ENCODE measurements around the gene TBC1D12. TPM values are rescaled to one million over a fixed set of nuclear protein-coding genes. Genes with fewer than 3 reads are reported as not detected.
"Not testable (repeated sequence)": the region's sequence is repeated elsewhere in the genome, so short reads cannot be mapped to it uniquely, and the experiment has no call there.

TBC1D12 gene
- total RNA-seq, 1 donor from 2014 or later = 1.4 TPM

DNA sequence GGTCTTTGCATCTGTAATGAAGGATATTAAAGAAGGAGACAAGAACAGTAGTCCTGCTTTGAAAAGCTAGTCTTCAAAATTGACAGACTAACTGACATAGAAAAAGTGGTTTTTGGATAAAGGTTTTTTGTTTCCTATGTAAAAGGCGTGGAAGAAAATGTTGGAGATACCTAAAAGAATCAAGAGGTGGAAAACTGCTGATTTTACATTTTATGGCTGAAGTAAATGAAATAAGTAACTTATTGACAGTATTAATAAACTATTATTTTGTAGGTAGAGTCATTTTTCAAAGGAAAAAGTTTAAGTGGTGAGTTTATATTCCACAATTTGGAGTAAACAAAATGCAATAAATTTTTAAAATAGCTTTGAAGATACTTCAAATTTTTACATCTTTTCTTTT is 130.7 kb downstream of the TBC1D12 start:
- H3K4me3 Mint-ChIP-seq (ENCODE audit: low read depth) = no peak overlapping the region
- H3K9me3 Mint-ChIP-seq = no peaks in the 10 kb centered on the region
- DNase-seq (ENCODE audit: low spot score) = no peak
- no peak overlapping the region for H3K27ac Mint-ChIP-seq
- peaks cover 22% of the 10 kb centered on the region for H3K27me3 Mint-ChIP-seq (ENCODE audit: low read depth)
- no peaks in the 10 kb centered on the region for H3K36me3 Mint-ChIP-seq (ENCODE audit: low read depth)
- H3K4me1 Mint-ChIP-seq (ENCODE audit: low read depth) = no peaks in the 10 kb centered on the region
- intact Hi-C loops (cut with micrococcal nuclease) = no loop called here

DNA sequence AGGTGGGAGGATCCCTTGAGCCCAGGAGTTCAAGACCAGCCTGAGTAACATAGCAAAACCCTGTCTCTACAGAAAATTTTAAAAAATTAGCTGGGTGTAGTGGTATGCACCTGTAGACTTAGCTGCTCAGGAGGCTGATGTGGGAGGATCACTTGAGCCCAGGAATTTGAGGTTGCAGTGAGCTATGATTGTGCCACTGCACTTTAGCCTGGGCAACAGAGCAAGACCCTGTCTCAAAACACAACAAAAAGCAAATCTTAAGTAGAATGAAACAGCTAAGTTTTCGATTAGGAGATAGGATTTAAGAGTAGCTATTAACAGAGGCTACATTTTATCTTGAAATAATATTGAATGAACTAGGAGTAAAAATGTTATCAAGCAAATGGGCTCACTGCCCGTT is 139.9 kb downstream of the TBC1D12 start:
- H3K27ac Mint-ChIP-seq; H3K9me3 Mint-ChIP-seq; DNase-seq (ENCODE audit: low spot score); H3K4me3 Mint-ChIP-seq (ENCODE audit: low read depth): not testable (repeated sequence)
- intact Hi-C loops (cut with micrococcal nuclease) = loop anchor here (10.0 kb wide), 1 partner anchor 837 kb away; the partner anchor contains the start of gene FRA10AC1
- Mint-ChIP-seq H3K36me3 (ENCODE audit: low read depth) (peaks cover 15% of the 10 kb centered on the region), H3K4me1 (ENCODE audit: low read depth) (peaks cover 22% of the 10 kb centered on the region), H3K27me3 (ENCODE audit: low read depth) (peaks cover 18% of the 10 kb centered on the region)

DNA sequence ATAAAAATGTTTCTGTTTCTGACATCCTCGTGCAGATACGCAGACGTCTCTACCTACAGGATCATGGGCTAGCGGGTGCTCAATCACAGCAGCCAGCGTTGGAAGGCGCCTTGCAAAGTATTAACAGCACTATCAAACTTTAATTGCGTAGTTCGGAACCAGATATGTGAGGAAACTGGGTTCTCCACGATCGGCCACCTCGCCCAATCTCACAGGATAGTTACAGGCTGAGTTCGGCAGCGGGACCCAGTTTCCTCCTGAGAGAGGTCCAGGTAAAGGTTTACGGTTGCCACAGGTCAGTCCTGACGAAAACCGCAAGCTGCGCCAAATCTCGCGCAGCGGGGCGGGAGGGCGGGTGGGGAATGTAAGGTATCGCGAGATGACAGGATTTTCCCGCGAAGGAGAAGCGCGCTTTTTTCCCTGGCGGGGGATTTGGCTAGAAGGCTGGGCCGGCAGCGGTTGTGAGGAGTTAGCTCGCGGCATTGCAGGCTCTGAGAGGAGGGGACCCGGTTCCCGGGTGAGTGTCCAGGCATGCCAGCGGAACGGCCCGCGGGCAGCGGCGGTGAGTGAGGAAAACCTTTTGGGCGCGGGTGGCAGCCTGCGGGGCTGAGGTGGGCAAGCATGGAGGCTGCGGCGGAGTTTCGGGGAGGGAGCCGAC is 143.2 kb downstream of the TBC1D12 start, which contains the start of gene HELLS:
TSS of gene HELLS (plus strand) at position 398 of the 658 bp plus-strand sequence. CDS start at position 532, 134 bp downstream.
- intact Hi-C loops (cut with micrococcal nuclease) = loop anchor here (2.0 to 10.0 kb wide), 6 partner anchors 45 to 841 kb away; partner anchors contain the start of genes FRA10AC1, NOC3L and TBC1D12
- Mint-ChIP-seq H3K27me3 (ENCODE audit: low read depth) (peaks cover 5% of the 10 kb centered on the region), H3K36me3 (ENCODE audit: low read depth) (peaks cover 30% of the 10 kb centered on the region), H3K4me3 (ENCODE audit: low read depth) (peak within 1 kb of the TSS; percentile 99), H3K4me1 (ENCODE audit: low read depth) (peaks cover 35% of the 10 kb centered on the region), H3K9me3 (no peaks in the 10 kb centered on the region), H3K27ac (peak within 1 kb of the TSS; percentile 98)
- peak; percentile 76 for DNase-seq (ENCODE audit: low spot score)

DNA sequence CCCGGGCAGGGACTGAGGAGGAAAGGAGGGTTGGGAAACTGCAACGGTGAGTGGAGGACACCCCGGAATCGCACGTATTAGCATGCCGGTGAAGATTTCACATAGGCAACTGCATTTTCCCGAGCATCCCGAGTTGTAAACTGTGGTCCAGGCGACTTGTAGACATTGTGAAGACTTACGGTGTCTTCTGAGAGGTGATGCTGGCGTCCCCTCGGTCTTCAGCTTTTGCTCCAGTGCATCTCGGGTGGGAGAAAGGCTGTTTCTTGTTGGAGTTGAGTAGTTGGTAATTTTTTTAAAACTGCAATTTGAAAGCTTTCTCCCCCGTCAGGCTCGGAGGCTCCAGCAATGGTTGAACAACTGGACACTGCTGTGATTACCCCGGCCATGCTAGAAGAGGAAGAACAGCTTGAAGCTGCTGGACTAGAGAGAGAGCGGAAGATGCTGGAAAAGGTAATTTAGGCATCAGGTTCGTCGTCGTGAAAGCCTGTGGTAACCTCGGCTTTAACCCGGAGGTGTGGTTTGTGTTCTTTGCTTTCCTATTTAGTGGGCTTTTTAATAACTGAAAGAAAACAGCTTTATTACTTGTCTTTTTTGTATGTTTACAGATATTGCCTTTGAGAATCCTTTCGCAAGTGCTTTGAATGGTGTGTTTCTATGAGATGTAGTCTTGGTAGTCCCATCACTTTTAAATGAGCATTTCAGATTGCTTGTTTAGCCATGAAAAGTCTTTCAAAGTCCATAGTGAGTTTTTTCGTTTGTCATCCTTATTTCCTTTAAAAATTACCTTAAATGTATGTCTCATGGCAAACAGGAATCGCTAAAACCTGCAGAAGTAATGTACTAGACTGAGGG is 143.9 kb downstream of the TBC1D12 start:
- intact Hi-C loops (cut with micrococcal nuclease) = loop anchor here (2.0 to 10.0 kb wide), 5 partner anchors 45 to 841 kb away; partner anchors contain the start of genes FRA10AC1, NOC3L and TBC1D12
- H3K4me1 Mint-ChIP-seq (ENCODE audit: low read depth) = peaks cover 37% of the 10 kb centered on the region
- DNase-seq (ENCODE audit: low spot score) = no peak
- H3K36me3 Mint-ChIP-seq (ENCODE audit: low read depth) = peaks cover 35% of the 10 kb centered on the region
- peak overlapping the region; percentile 98 for H3K27ac Mint-ChIP-seq
- H3K9me3 Mint-ChIP-seq = no peaks in the 10 kb centered on the region
- H3K27me3 Mint-ChIP-seq (ENCODE audit: low read depth) = peaks cover 4% of the 10 kb centered on the region
- peak overlapping the region; percentile 99 for H3K4me3 Mint-ChIP-seq (ENCODE audit: low read depth)

DNA sequence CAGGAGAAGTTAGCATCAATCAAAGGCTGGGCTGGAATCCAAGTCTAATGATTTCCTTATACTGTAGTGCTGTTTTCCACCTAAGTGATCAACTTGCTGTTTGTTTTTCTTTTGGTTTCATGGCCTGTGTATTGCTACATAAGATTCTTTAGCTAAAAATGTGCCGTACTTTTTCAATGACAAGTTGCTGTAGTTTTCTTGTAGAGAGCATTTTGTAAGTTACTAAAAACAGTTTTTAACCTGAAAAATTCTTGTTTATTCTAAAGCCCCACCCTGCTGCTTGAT is 144.5 kb downstream of the TBC1D12 start:
- DNase-seq (ENCODE audit: low spot score) = no peak
- Mint-ChIP-seq H3K36me3 (ENCODE audit: low read depth) (peaks cover 36% of the 10 kb centered on the region), H3K4me3 (ENCODE audit: low read depth) (peak overlapping the region; percentile 99), H3K27me3 (ENCODE audit: low read depth) (no peaks in the 10 kb centered on the region), H3K27ac (peak overlapping the region; percentile 98), H3K9me3 (no peaks in the 10 kb centered on the region), H3K4me1 (ENCODE audit: low read depth) (peaks cover 33% of the 10 kb centered on the region)
- intact Hi-C loops (cut with micrococcal nuclease) = loop anchor here (2.0 to 10.0 kb wide), 5 partner anchors 44 to 842 kb away; partner anchors contain the start of genes FRA10AC1, NOC3L and TBC1D12

DNA sequence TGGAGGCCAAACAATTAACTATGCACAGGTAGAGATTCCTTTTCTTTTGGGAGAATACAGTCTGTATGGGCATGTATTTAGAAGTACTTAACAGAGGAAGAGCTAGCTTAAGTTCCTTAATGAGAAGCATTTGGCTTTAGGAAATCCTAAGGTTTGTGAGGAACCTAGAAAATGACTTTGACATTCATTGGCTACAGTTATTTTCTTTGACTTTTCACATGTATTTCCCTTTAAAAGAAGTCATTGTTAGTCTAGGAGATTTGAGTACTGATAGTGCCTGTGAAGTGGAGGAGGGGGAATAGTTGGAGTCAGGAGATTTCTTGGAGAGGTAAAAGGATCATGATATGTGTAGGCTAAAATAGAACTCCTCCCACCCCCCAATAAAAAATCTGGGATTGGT is 146.9 kb downstream of the TBC1D12 start:
- intact Hi-C loops (cut with micrococcal nuclease) = loop anchor here (5.0 to 10.0 kb wide), 4 partner anchors 147 to 844 kb away; partner anchors contain the start of genes FRA10AC1, NOC3L and TBC1D12
- H3K4me1 Mint-ChIP-seq (ENCODE audit: low read depth) = peaks cover 31% of the 10 kb centered on the region
- no peaks in the 10 kb centered on the region for H3K27me3 Mint-ChIP-seq (ENCODE audit: low read depth)
- H3K36me3 Mint-ChIP-seq (ENCODE audit: low read depth) = peaks cover 50% of the 10 kb centered on the region
- peak overlapping the region; percentile 9 for H3K4me3 Mint-ChIP-seq (ENCODE audit: low read depth)
- H3K27ac Mint-ChIP-seq = peak overlapping the region; percentile 0
- no peak for DNase-seq (ENCODE audit: low spot score)
- no peaks in the 10 kb centered on the region for H3K9me3 Mint-ChIP-seq

DNA sequence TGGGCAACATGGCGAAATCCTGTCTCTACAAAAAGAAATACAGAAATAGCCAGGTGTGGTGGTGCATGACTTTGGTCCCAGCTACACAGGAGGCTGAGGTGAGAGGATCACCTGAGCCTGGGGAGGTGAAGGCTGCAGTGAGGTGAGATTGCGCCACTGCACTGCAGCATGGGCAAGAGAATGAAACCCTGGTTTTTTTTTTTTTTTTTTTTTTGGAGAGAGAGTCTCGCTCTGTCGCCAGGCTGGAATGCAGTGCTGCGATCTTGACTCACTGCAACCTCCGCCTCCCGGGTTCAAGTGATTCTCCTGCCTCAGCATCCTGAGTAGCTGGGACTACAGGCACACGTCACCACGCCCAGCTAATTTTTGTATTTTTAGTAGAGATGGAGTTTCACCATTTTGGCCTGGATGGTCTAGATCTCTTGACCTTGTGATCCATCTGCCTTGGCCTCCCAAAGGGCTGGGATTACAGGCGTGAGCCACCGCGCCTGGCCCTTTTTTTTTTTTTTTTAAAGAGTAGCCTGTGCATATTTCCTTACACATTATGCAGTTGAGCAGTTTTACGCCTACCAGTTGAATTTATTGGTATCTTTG is 165.5 kb downstream of the TBC1D12 start:
- H3K4me3 Mint-ChIP-seq (ENCODE audit: low read depth); H3K4me1 Mint-ChIP-seq (ENCODE audit: low read depth); H3K27ac Mint-ChIP-seq; intact Hi-C loops (cut with micrococcal nuclease); H3K9me3 Mint-ChIP-seq; H3K27me3 Mint-ChIP-seq (ENCODE audit: low read depth); DNase-seq (ENCODE audit: low spot score): not testable (repeated sequence)
- H3K36me3 Mint-ChIP-seq (ENCODE audit: low read depth) = peaks cover 72% of the 10 kb centered on the region

DNA sequence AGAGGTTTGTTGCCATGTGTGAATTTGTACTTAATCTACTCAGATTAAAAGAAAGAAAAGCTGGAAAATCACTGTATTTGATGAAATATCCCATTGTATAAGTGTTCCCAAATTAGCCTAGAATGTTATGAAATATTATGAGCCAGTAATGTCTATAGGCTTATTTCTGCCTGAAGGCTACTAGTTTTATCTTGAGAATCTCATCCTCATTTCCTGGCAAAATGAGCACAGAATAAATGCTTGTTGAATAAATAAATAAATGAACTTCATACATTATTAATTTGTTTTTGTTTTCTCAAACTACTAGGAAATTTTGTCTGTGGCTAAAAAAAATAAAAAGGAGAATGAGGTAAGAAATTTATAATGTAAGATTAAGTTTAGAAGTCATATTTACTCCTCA is 168.7 kb downstream of the TBC1D12 start:
- Mint-ChIP-seq H3K4me3 (ENCODE audit: low read depth) (no peak overlapping the region), H3K27ac (no peak overlapping the region), H3K9me3 (no peaks in the 10 kb centered on the region), H3K27me3 (ENCODE audit: low read depth) (no peaks in the 10 kb centered on the region), H3K4me1 (ENCODE audit: low read depth) (peaks cover 9% of the 10 kb centered on the region), H3K36me3 (ENCODE audit: low read depth) (peaks cover 79% of the 10 kb centered on the region)
- DNase-seq (ENCODE audit: low spot score) = no peak
- intact Hi-C loops (cut with micrococcal nuclease) = no loop called here

DNA sequence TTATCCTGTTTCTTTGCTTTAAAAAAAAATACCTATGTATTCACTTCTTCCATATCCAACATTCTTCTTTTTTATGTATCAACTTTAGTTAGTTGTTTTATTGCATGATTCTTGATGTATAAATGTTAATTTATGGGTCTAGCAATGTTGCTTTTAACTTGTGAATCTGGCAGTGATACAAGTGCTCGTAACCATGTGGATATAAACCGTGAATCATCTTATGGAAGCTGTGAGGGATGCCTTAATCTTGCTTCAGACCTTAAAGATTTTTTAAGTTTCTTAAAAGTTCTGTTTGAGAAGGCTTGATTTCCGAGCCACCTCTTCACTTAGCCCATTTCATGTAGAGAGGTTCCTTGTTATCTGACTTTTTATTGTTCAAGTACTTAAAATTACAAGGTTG is 169.2 kb downstream of the TBC1D12 start:
- Mint-ChIP-seq H3K27me3 (ENCODE audit: low read depth) (no peaks in the 10 kb centered on the region), H3K4me1 (ENCODE audit: low read depth) (peaks cover 9% of the 10 kb centered on the region), H3K36me3 (ENCODE audit: low read depth) (peaks cover 76% of the 10 kb centered on the region), H3K9me3 (no peaks in the 10 kb centered on the region), H3K27ac (no peak overlapping the region), H3K4me3 (ENCODE audit: low read depth) (no peak overlapping the region)
- intact Hi-C loops (cut with micrococcal nuclease) = no loop called here
- DNase-seq (ENCODE audit: low spot score) = no peak

DNA sequence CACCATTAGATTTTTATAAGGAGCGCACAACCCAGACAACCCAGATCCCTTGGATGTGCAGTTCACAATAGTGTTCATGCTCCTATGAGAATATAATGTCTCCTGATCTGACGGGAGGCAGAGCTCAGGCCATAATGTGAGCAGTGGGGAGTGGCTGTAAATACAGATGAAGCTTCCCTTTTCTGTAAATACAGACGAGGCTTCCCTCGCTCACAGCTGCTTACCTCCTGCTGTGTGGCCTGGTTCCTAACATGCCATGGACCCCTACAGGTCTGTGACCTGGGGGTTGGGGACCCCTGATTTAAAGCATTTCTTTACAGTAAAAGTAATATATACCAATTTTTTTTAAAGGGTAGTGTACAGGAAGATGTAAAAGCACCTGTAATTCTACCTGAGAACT is 176.4 kb downstream of the TBC1D12 start:
- H3K4me1 Mint-ChIP-seq (ENCODE audit: low read depth) = peaks cover 10% of the 10 kb centered on the region
- no peak overlapping the region for H3K4me3 Mint-ChIP-seq (ENCODE audit: low read depth)
- no peaks in the 10 kb centered on the region for H3K27me3 Mint-ChIP-seq (ENCODE audit: low read depth)
- intact Hi-C loops (cut with micrococcal nuclease) = no loop called here
- no peaks in the 10 kb centered on the region for H3K9me3 Mint-ChIP-seq
- H3K36me3 Mint-ChIP-seq (ENCODE audit: low read depth) = peaks cover 63% of the 10 kb centered on the region
- H3K27ac Mint-ChIP-seq = no peak overlapping the region
- DNase-seq (ENCODE audit: low spot score) = no peak

DNA sequence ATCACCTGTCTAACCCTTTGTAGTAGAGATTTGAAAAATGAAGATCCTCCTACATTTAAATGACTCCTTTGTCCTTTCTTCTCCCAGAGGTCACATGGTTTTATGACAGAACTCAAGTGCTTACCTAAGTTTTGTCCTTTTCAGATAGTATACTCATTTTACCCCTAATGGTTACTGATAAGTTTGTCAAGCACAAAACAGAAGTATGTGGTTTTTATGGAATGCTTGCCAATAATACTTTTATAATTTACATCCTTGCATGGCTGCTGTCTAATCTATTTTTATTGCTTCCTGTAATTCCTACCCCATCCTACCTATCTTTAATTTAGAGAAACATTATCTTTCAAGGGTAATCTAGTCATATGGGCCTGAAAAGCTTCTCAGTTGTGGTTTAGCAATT is 180.8 kb downstream of the TBC1D12 start:
- no peaks in the 10 kb centered on the region for H3K9me3 Mint-ChIP-seq
- no peak for DNase-seq (ENCODE audit: low spot score)
- peaks cover 50% of the 10 kb centered on the region for H3K36me3 Mint-ChIP-seq (ENCODE audit: low read depth)
- H3K27me3 Mint-ChIP-seq (ENCODE audit: low read depth) = no peaks in the 10 kb centered on the region
- peaks cover 10% of the 10 kb centered on the region for H3K4me1 Mint-ChIP-seq (ENCODE audit: low read depth)
- no peak overlapping the region for H3K4me3 Mint-ChIP-seq (ENCODE audit: low read depth)
- H3K27ac Mint-ChIP-seq = peak overlapping the region; percentile 36
- intact Hi-C loops (cut with micrococcal nuclease) = no loop called here
